Spleen (tissue), 7 donors: ENCODE results near the gene BANP.

ENCODE experiments used
- CTCF ChIP-seq, 11 experiments: fragments of 200-600 bp in 7 of 11; fragments of 450-650 bp in 4 of 11; sonication (generic) in 4 of 11; IDR thresholded peaks in 8 of 11; conservative IDR thresholded peaks in 3 of 11; 1 replicate in 7 of 11; 2 replicates in 4 of 11; pipeline versions ENCODE4 v1.4.0 to v1.8.0; 2016 to 2021; ENCODE audit warnings: antibody characterized with exemption in 11 of 11, inconsistent platforms in 4 of 11, mild to moderate bottlenecking in 1 of 11
- POLR2A ChIP-seq, 3 donors: fragments of 450-650 bp; IDR thresholded peaks; one replicate each; pipeline ENCODE4 v1.5.1; 2017; ENCODE audit warnings: antibody characterized with exemption in 3 of 3, mild to moderate bottlenecking in 1 of 3
- donor health status: DM: no; HTN: no; CAD: no; lungs with moderate emphysema.
- donor health status: DM: no; HTN: no; CAD: no.
- donor health status: DM: no; HTN: no; CAD: no.

GRCh38 chr16:88113545-88114045 lies 162.4 kb downstream of the BANP start:
- no peak for TF ChIP-seq CTCF (IDR thresholded peaks at IDR 0.05 in 8 of 11, conservative IDR thresholded peaks at IDR 0.05 in 3 of 11)
- TF ChIP-seq POLR2A (IDR thresholded peaks at IDR 0.05) = no peak
